H1 (cell line): ENCODE measurements around the gene GOLGA6B. TPM values are rescaled to one million over a fixed set of nuclear protein-coding genes. Genes with fewer than 3 reads are reported as not detected.

Experiments used
- CTCF ChIA-PET: fragments of 300-600 bp; sonication (Branson Sonifier 250); formaldehyde crosslinking; loops from one replicate; lab custom pipeline; 2021; ENCODE audit not compliant: partially characterized antibody; lab: Charles Lee
- POLR2A ChIA-PET: fragments of 300-600 bp; sonication (Branson Sonifier 250); formaldehyde crosslinking; loops from one replicate; lab custom pipeline; 2021; ENCODE audit warnings: inconsistent platforms; ENCODE audit not compliant: partially characterized antibody; lab: Charles Lee
- DNase-seq, 2 experiments: peaks; one replicate each; pipeline versions ENCODE4 v3.0.0 to v3.0.0-alpha.2; 2010 to 2022; ENCODE audit warnings: low spot score in 2 of 2, low read depth in 1 of 2, mixed read lengths in 1 of 2
- FAIRE-seq: peaks from 2 replicates; lab custom pipeline; 2011; peaks lifted over from hg19 to GRCh38; lab: Jason Lieb, UNC
- H2AFZ ChIP-seq: 2 replicates; pipeline ENCODE4 v1.8.1; 2012; ENCODE audit warnings: low read length, inconsistent platforms
- H2AK5ac ChIP-seq: 2 replicates; pipeline ENCODE4 v1.6.1; 2013; ENCODE audit warnings: low read depth, low read length
- H2BK120ac ChIP-seq: replicated peaks from 2 replicates; pipeline ENCODE3; 2013; ENCODE audit warnings: low read depth, low read length, inconsistent platforms
- H2BK12ac ChIP-seq: 2 replicates; pipeline ENCODE4 v1.6.1; 2013; ENCODE audit warnings: low read depth, low read length
- H2BK15ac ChIP-seq: 2 replicates; pipeline ENCODE4 v1.6.1; 2013; ENCODE audit warnings: low read length
- H2BK20ac ChIP-seq: 2 replicates; pipeline ENCODE4 v1.6.1; 2013; ENCODE audit warnings: low read length
- H2BK5ac ChIP-seq: 2 replicates; pipeline ENCODE4 v1.6.1; 2013; ENCODE audit warnings: low read depth, low read length
- H3K14ac ChIP-seq: 2 replicates; pipeline ENCODE4 v1.6.1; 2013; ENCODE audit warnings: inconsistent platforms; ENCODE audit not compliant: insufficient read length
- H3K18ac ChIP-seq: 2 replicates; pipeline ENCODE4 v1.6.1; 2013; ENCODE audit warnings: low read length; ENCODE audit errors: extremely low read depth
- H3K23ac ChIP-seq: 2 replicates; pipeline ENCODE4 v1.6.1; 2013; ENCODE audit warnings: inconsistent platforms; ENCODE audit not compliant: insufficient read length
- H3K23me2 ChIP-seq: 2 replicates; pipeline ENCODE4 v1.6.1; 2013; ENCODE audit warnings: low read depth, low read length
- H3K27ac ChIP-seq: 2 replicates; pipeline ENCODE4 v1.6.1; 2011; ENCODE audit warnings: low read depth, low read length, inconsistent platforms
- H3K27me3 ChIP-seq, 4 experiments: replicated peaks in 1 of 4; 1 replicate in 1 of 4; 2 replicates in 3 of 4; pipeline versions ENCODE4 v1.6.1 to v1.8.1; 2011 to 2013; ENCODE audit warnings: low read length in 3 of 4, mild to moderate bottlenecking in 3 of 4, inconsistent platforms in 2 of 4, mixed read lengths in 2 of 4, moderate library complexity in 1 of 4; ENCODE audit not compliant: control insufficient read depth in 3 of 4, insufficient read depth in 3 of 4; ENCODE audit errors: extremely low read depth in 1 of 4
- H3K36me3 ChIP-seq, 4 experiments: 2 replicates each; pipeline versions ENCODE4 v1.6.1 to v1.8.1; 2011 to 2013; ENCODE audit warnings: mild to moderate bottlenecking in 4 of 4, low read length in 3 of 4, moderate library complexity in 2 of 4, control low read depth in 1 of 4, inconsistent platforms in 1 of 4; ENCODE audit not compliant: insufficient read depth in 4 of 4, control insufficient read depth in 2 of 4
- H3K4ac ChIP-seq: replicated peaks from 2 replicates; pipeline ENCODE3; 2013; ENCODE audit warnings: low read length, low read depth, mixed read lengths, inconsistent platforms; ENCODE audit not compliant: insufficient read length
- H3K4me1 ChIP-seq, 4 experiments: replicated peaks in 1 of 4; 1 replicate in 1 of 4; 2 replicates in 3 of 4; pipeline versions ENCODE4 v1.6.1 to v1.8.1; 2011 to 2013; ENCODE audit warnings: low read length in 3 of 4, inconsistent platforms in 2 of 4, mixed read lengths in 1 of 4; ENCODE audit not compliant: insufficient read depth in 4 of 4, control insufficient read depth in 3 of 4
- H3K4me2 ChIP-seq, 2 experiments: 2 replicates each; pipeline versions ENCODE4 v1.6.1 to v1.8.1; 2011 to 2013; ENCODE audit warnings: low read depth in 2 of 2, low read length in 2 of 2, control low read depth in 1 of 2, inconsistent platforms in 1 of 2, mild to moderate bottlenecking in 1 of 2; ENCODE audit not compliant: insufficient read depth in 1 of 2
- H3K4me3 ChIP-seq, 4 experiments: fragments of 200-600, 300-600 bp in 1 of 4; sonication (generic), shearing (Covaris generic), sonication (Bioruptor Twin) in 1 of 4; 2 replicates each; pipeline versions ENCODE4 v1.5.1 to v1.8.1; 2011 to 2016; ENCODE audit warnings: low read length in 4 of 4, low read depth in 3 of 4, control low read depth in 2 of 4, inconsistent platforms in 2 of 4, mild to moderate bottlenecking in 2 of 4, mixed read lengths in 1 of 4, moderate library complexity in 1 of 4; ENCODE audit not compliant: insufficient read depth in 2 of 4; ENCODE audit errors: extremely low read depth in 1 of 4
- H3K56ac ChIP-seq: replicated peaks from 2 replicates; pipeline ENCODE3; 2013; ENCODE audit warnings: low read depth, mild to moderate bottlenecking, mixed read lengths, low read length, inconsistent platforms; ENCODE audit not compliant: insufficient read length
- H3K79me1 ChIP-seq: 2 replicates; pipeline ENCODE4 v1.6.1; 2013; ENCODE audit warnings: low read depth, low read length, control low read depth
- H3K79me2 ChIP-seq, 2 experiments: 2 replicates each; pipeline versions ENCODE4 v1.6.1 to v1.8.1; 2012 to 2013; ENCODE audit warnings: low read length in 2 of 2, mild to moderate bottlenecking in 2 of 2, inconsistent platforms in 1 of 2; ENCODE audit not compliant: insufficient read depth in 2 of 2, control insufficient read depth in 1 of 2
- H3K9ac ChIP-seq, 4 experiments: replicated peaks in 1 of 4; 1 replicate in 1 of 4; 2 replicates in 3 of 4; pipeline versions ENCODE4 v1.6.1 to v1.8.1; 2011 to 2013; ENCODE audit warnings: low read depth in 3 of 4, low read length in 3 of 4, control low read depth in 2 of 4, mild to moderate bottlenecking in 2 of 4, moderate library complexity in 2 of 4, inconsistent platforms in 1 of 4; ENCODE audit errors: extremely low read depth in 1 of 4
- H3K9me3 ChIP-seq, 2 experiments: 2 replicates each; pipeline versions ENCODE4 v1.6.1 to v1.8.1; 2012 to 2013; ENCODE audit warnings: mild to moderate bottlenecking in 2 of 2, moderate library complexity in 2 of 2, control low read depth in 1 of 2, inconsistent platforms in 1 of 2, low read depth in 1 of 2, low read length in 1 of 2, mixed read lengths in 1 of 2; ENCODE audit not compliant: insufficient read depth in 2 of 2
- H4K20me1 ChIP-seq, 2 experiments: replicated peaks in 1 of 2; 2 replicates each; pipeline versions ENCODE3 to v1.8.1; 2011 to 2013; ENCODE audit warnings: inconsistent platforms in 2 of 2, low read length in 2 of 2, mild to moderate bottlenecking in 1 of 2; ENCODE audit not compliant: insufficient read depth in 2 of 2, control insufficient read depth in 1 of 2
- H4K5ac ChIP-seq: 2 replicates; pipeline ENCODE4 v1.6.1; 2013; ENCODE audit warnings: low read length, low read depth, mixed read lengths, inconsistent platforms; ENCODE audit not compliant: insufficient read length
- H4K8ac ChIP-seq: 2 replicates; pipeline ENCODE4 v1.8.0; 2013; ENCODE audit warnings: mild to moderate bottlenecking, moderate library complexity, low read length, inconsistent platforms; ENCODE audit not compliant: insufficient read depth; ENCODE audit errors: extremely low read depth
- H4K91ac ChIP-seq: replicated peaks from 2 replicates; pipeline ENCODE3; 2013; ENCODE audit warnings: low read length, mixed read lengths, inconsistent platforms; ENCODE audit not compliant: insufficient read length
- WGBS, 2 experiments: shearing (Covaris generic) in 1 of 2; methylation state at CpG; one replicate each; pipeline versions ENCODE4 v1.1.6 to v1.1.7; 2013 to 2015; ENCODE audit warnings: low lambda C conversion rate in 2 of 2, mixed read lengths in 2 of 2, inconsistent platforms in 1 of 2, low coverage in 1 of 2, missing lambda C conversion rate in 1 of 2; ENCODE audit not compliant: insufficient replicate concordance in 2 of 2, insufficient coverage in 1 of 2, insufficient read length in 1 of 2; ENCODE audit errors: extremely low coverage in 1 of 2, missing lambda C conversion rate in 1 of 2; 5-methylcytosine and 5-hydroxymethylcytosine counted together
- polyA plus RNA-seq, 7 experiments: library from polyadenylated mRNA; depleted of rRNA in 3 of 7; stranded (reverse) in 5 of 7; unstranded in 2 of 7; fragments of >200 nt in 5 of 7; fragments of 200-250 nt in 2 of 7; gene quantifications; 1 replicate in 5 of 7; 2 replicates in 1 of 7; 4 replicates in 1 of 7; pipeline versions ENCODE4 v1.2.1 to v1.2.3, GENCODE V29; 2011 to 2013; ENCODE audit warnings: missing spikeins in 2 of 7, mixed read lengths in 2 of 7
- total RNA-seq: library from RNA; stranded (reverse); fragmentation: NEBNext Ultra II Directional; extraction: Animal tissue kit (Norgen Biotek cat#: 25700); gene quantifications from 2 replicates; pipeline ENCODE4 v1.2.1, GENCODE V29; 2021

Gene GOLGA6B
- total and polyA plus RNA-seq, 2 of the 8 experiments (the other 6 are each of a cell fraction or from before 2014, with no cell fraction given), result 0.09 TPM; not detected in 1

- Histone ChIP-seq H2BK12ac (peak overlapping the region; percentile 11; the same call in 1 of the 2 replicates), H2BK15ac (no peak overlapping the region; the same call in 1 of the 2 replicates), H3K79me1 (no peaks in the 10 kb centered on the region), H4K8ac (no peak overlapping the region), H2AFZ (no peak overlapping the region), H4K20me1 (no peaks in the 10 kb centered on the region), H2BK120ac (no peak overlapping the region), H2BK20ac (no peak overlapping the region), H2AK5ac (0 out of 2 replicates have a peak overlapping the region, but pooled peaks have one; percentile 1), H2BK5ac (peak overlapping the region; percentile 66; the same call in 1 of the 2 replicates), H4K5ac (no peak overlapping the region), H3K79me2 (no peaks in the 10 kb centered on the region), H3K27ac (no peak overlapping the region), H3K14ac (no peak overlapping the region), H3K56ac (no peak overlapping the region), H3K27me3 (no peaks in the 10 kb centered on the region), H3K4ac (no peak overlapping the region), H3K4me2 (no peak overlapping the region), H3K4me1 (peaks cover under 1 to 3% (median 2%) of the 10 kb centered on the region in 4 experiments; a peak in 5 of 7 replicates), H3K36me3 (no peaks in the 10 kb centered on the region), H3K23me2 (no peaks in the 10 kb centered on the region), H4K91ac (no peak overlapping the region), H3K4me3 (no peak overlapping the region), H3K18ac (no peak overlapping the region), H3K23ac (no peak overlapping the region), H3K9ac (no peak overlapping the region), H3K9me3 (no peaks in the 10 kb centered on the region)
- DNase-seq (no peak), FAIRE-seq (no peak)
- 89% methylated on average over 8 of the region's 8 CpGs; no CpG with 5 or more reads in 1 of the 2 experiments for WGBS, 2 experiments
- ChIA-PET POLR2A (no interaction called here), CTCF (interaction anchor here (0.7 to 4.0 kb wide), 5 partner anchors 11 to 160 kb away, joined by 3 to 32 read pairs (median 3); no protein-coding TSS in a partner anchor)
Observed at GRCh38 chr15:72609862-72610261, 44.6 kb upstream of the GOLGA6B start.
